GM21423 (cell line): Measurements from ENCODE around the gene KCNB1.

Experiments used
- ATAC-seq: cut with Tn5 transposase; IDR thresholded peaks from one replicate; pipeline ENCODE4 v1.9.1; 2021; ENCODE audit warnings: mild to moderate bottlenecking, moderate library complexity; ENCODE audit not compliant: unreplicated experiment

The KCNB1 gene

GRCh38 chr20:49393803-49394202 lies 88.7 kb downstream of the KCNB1 start:
- no peak for ATAC-seq

DNA sequence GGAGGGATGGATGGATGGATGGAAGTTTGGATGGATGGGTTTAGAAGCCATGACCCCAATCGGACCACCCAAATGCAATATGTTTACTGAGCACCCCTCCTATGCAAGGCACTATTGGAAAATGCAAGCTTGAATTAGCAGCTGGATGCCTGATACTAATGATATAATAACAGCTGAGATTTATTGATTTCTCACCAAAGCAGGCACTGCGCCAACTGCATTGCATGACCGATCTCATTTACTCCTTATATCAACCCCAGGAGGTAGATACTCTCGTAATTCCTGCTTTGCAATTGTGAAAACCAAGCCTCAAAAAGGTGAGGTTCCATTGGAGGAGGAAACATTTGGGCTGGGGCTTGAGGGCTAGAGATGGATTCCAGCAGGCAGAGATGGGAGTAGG lies 89.7 kb downstream of the KCNB1 start:
- ATAC-seq: no peak

DNA sequence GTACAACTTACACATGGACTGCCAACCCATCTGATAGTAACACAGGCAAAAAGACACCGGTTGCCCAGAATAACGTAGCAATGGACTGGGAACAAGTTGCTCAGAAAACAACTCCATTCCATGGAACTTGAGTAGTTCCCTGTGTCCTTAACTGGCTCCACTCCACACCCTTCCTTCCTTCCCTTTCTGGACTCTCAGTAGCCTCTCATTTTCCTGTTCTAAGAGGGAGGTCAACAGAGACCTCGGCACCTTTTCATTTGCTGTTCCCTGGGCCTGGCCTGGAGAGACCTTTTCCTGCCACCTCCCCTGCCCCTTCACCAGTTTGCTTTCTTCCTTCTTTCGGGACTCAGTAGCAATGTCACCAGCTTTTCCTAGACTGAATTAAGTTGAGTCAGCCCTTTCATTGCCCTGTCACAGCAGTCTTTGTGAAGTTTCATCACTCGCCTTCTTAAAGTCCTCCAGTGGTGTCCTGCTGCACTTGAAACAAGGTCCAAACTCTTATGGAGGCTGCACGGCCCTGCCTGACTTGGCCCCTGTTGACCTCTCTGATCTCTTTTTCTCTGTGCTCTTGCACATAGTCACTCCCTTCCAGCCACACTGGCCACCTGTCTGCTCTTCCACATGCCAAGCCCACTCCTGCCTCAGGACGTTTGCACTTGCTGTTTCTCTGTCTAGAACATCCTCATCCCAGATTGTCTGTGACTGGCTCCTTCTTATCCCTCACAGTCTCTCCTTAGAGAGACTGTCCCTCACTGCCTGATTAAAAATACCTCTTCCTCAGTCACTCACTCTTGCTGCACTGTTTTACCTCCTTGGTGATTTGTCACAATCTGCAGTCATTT lies 90.8 kb downstream of the KCNB1 start:
- no peak for ATAC-seq

DNA sequence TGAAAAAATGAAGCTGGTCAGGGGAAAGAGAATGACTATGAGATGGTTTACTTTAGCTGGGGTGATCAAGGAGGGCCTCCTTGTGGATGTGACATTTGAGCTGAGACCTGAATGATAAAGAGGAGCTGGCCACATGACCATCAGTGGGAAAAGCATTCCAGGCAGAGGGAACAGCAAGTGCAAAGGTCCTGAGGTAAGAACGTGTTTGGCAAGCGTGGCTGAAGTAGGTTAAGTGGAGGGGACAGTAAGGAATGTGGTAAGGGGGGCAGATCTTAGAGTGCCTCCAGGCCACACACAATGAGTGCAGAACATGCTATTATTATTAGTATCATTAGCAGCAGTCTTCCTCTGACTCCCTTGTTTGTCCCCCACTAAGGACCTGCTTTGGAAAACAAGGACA lies 92.6 kb downstream of the KCNB1 start:
- no peak for ATAC-seq

DNA sequence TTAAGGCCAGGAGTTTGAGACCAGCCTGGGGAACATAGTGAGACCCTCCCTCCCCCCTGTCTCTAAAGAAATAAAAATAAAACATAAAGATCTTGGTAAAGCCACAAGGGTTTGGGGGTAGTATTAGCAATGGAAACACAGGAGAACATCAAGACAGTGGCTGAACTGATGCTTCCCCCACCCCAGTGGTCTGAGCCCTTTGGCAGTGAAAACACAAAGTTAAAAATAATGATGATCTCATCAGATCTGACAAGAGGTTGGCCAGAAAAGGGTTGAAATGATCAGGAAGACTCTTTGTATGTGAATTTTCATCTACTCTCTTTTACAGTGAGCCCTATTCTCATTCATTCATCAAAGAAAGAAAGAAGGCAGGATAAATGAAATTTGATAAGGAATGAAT lies 93.7 kb downstream of the KCNB1 start:
- no peak for ATAC-seq

GRCh38 chr20:49387581-49387939 lies 94.9 kb downstream of the KCNB1 start:
- ATAC-seq: no peak

- ATAC-seq: no peak
Measured at GRCh38 chr20:49386848-49387580, 95.5 kb downstream of the KCNB1 start.

DNA sequence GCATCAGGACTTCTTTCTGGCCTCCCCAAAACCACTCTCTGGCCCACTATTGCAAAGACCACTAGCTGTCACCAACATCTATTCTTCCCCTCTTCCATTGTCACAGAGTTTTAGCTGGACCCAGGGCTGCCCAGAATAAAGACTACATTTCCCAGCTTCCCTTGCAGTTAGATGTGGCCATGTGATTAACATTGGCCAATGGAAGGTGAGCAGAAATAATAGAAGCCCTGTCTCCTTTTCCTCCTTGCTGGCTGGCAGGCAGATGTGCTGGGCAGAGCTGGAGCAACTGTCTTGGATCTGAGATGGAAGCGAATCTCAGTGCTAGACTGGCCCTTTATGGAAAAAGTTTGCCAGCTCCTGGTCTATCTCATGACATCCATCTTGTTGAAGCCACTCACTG lies 97.0 kb downstream of the KCNB1 start:
- ATAC-seq: no peak

DNA sequence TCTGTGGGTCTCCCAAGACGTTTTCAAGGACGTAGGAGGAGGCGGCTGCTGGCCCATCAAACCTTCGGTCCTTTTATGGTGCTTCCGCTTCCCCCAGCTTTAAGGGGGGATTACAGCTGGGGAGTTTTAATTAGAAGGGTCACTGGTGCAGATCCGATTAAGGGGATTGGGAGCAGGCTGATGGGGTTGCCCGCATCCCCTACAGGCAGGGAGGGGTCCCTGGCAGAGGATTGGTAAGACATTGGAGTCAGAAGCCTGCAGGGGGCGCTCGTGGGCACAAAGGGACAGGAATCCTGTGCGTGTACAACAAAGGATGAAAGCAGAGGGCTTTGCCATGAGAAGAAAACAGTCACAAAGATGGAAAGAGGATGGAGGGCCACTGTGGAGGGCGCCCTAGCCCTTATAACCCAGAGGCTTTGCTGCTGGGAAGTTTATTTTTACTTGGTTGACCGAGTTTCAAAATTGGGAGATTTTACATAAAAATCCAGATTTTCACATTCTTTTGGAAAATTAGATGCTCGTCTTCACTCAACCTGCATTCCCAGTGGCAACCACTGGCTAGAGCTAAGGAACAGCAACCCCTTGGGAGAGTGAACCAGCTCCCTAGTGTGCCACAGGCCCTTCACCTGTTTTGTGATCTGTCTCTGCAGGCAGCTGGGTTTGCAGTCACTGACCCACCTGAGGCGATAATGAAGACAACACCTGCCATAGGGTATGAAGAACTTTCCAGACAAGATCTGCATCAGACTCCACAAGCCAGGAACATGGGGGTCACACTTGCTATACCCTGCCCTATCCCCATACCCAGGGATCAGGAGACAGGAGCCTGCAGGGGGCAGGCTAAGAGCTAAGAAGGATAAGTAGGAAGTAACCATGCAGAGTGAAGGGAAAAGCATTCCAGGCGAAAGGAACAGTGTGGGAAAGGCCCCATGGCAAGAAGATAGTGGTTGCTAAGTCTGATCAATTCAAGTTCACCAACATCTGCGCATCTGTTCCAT lies 97.7 kb downstream of the KCNB1 start:
- no peak for ATAC-seq

- no peak for ATAC-seq
Measured at GRCh38 chr20:49381558-49382493, 100.6 kb downstream of the KCNB1 start.

DNA sequence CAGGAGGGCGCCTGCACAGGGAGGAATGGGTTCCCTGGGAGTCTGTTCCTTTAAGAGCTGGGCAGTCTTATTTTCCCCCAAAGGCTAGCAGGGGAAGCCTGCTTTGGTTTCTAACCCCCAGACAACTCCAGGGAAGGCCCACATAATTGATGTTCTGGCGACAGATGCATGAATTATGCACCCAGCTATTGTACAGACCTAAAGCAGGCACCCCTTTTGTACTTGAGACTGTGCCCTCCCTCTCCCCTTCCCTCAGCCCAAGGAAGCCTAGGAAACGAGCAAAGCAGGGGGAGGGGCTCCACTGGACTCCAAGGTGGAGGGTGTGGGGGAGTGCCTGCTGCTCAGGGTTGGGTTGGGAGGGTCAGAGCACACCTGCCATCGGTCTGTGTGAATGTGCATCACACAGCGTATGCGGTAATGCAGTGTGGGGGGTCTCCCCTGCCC lies 102.1 kb downstream of the KCNB1 start:
- no peak for ATAC-seq

- ATAC-seq: no peak
Measured at GRCh38 chr20:49379338-49379737, 103.1 kb downstream of the KCNB1 start.

GRCh38 chr20:49377326-49377725 lies 105.1 kb downstream of the KCNB1 start:
- no peak for ATAC-seq

DNA sequence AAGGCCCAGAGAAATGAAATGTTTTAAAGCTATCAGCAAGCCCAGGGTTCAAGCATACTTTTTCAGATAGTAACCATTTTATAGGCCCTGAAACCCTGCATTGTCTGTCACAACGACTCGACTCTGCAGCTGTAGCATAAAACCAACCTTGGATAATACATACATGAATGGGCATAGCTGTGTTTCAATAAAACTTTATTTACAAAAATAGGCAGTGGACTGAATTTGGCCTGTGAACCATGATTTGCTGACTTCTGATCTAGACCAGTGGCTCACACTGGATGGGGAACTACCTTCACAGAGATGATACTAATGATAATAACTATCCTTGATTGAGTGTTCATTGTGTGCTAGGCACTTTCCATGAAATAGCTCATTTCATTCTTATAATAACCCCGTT lies 107.3 kb downstream of the KCNB1 start:
- ATAC-seq: no peak

DNA sequence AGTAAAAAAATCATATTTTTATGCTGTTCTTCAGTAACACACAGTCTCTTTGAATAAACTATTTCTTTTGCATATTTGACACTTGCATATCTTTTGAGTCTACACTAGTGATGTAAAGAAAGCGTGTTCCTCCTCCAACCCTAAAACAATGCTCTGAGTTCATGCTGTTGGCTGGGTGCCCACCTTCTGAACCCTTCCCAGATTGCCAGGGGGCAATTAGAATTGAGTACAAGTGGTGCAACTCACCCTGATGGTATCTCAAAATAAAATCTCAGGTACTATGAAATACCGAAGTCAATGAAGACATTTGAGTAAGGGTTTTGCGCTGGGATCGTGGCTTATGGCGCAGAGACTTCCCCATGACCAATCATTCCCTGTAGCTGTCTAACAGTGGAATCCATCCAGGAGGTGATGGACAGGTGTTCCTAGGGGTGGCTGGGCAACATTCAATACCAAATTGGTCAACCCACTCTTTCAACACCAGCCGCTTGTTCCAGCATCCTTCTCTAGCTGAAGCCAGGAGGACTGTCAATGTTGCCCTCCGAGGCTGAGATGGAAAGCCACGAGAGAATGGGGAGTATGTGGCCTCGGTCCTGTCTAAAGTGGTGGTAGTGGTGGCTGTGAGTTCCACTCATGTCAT lies 110.3 kb downstream of the KCNB1 start:
- ATAC-seq: no peak

- no peak for ATAC-seq
Measured at GRCh38 chr20:49368596-49368995, 113.9 kb downstream of the KCNB1 start.

DNA sequence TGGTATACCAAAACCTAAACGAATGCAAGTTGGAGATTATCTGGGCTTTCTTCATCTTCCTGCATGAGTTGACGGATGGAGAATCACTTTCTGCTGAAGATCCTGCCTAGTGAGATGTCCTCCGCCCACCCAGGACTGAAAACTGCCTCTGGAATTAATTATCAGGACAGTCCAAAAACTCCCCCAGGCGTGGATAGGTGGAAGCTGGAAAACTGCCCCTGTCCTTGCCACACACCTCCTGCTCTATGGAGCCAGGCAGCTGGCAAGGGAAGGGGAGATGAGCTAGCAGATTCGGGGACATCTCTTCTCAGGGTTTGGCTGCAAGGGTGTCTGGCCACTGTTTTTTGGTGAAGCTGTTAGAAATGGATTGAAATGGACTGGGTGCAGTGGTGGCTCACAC lies 115.4 kb downstream of the KCNB1 start:
- no peak for ATAC-seq

DNA sequence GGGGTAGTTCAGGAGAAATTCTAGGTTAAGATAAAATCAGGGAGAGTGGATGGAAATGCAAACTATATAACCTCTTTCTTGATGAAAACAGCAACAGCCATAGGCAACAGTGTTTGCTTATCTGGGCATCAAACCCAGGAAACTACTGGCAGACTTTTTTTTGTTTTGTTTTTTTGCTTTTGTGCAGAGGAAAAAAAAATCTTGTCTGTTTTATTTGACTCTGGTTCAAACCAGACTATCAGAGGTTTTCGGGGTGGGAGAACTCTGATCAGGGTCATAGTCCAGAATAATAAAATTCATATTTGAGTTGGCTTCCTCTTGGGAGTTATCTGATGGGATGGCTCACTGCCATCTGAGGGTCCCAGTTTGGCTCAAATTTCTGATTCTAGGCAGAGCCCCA lies 115.8 kb downstream of the KCNB1 start:
- ATAC-seq: no peak

GRCh38 chr20:49361862-49362660 lies 120.4 kb downstream of the KCNB1 start:
- ATAC-seq: no peak
